Gastroesophageal sphincter (tissue), 3 donors: ENCODE results near the gene IFFO2.

Source experiments
- CTCF ChIP-seq, 4 experiments: fragments of 200-600 bp in 2 of 4; fragments of 450-650 bp in 2 of 4; sonication (generic) in 1 of 4; IDR thresholded peaks; one replicate each; pipeline ENCODE4 v1.5.1; 2017 to 2019; ENCODE audit warnings: antibody characterized with exemption in 4 of 4, mild to moderate bottlenecking in 2 of 4, moderate library complexity in 2 of 4
- POLR2AphosphoS5 ChIP-seq: sonication (generic); formaldehyde crosslinking; IDR thresholded peaks from one replicate; pipeline ENCODE4 v1.6.1; 2017; ENCODE audit warnings: antibody characterized with exemption

- TF ChIP-seq POLR2AphosphoS5 (no peak), CTCF (IDR thresholded peaks at IDR 0.05) (no peak)
These were observed 81.9 kb downstream of the IFFO2 start for GRCh38 chr1:18874600-18874999.
